Measurements from ENCODE around the gene CHURC1. TPM values are rescaled to one million over a fixed set of nuclear protein-coding genes. Genes with fewer than 3 reads are reported as not detected.
A peak's percentile ranks its signal among the peaks of the same experiment; 100 is the strongest.

Gene CHURC1
- polyA plus RNA-seq, 1 donor from 2014 or later = 83.6 TPM

DNA sequence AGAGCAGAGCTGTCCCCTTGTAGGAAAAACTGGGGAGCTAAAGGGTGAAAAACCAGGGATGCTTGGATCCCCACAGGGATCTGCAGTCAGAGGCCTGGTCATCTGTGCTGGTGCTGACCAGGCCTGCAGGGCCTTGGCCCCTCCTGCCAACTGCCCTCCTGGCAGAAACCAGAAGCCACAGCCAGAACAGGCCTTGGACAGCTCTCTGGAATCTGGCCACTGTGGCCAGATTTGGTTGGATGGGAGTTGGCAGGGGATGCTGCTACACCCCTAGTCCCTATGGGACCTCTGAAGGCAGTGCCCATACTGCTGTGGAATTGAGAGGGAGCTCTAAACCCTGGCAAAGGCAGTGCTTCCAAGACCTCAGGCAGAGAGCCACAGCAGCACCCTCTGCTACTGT, 37.5 kb downstream of the CHURC1 start:
- peaks cover 13% of the 10 kb centered on the region for H3K36me3 Mint-ChIP-seq
- H3K4me3 Mint-ChIP-seq = no peak overlapping the region
- H3K9me3 Mint-ChIP-seq = no peaks in the 10 kb centered on the region
- peaks cover 11 to 12% (median 12%) of the 10 kb centered on the region in 3 donors for H3K4me1 Mint-ChIP-seq
- no peaks in the 10 kb centered on the region for H3K27me3 Mint-ChIP-seq
- H3K27ac Mint-ChIP-seq = no peak overlapping the region

DNA sequence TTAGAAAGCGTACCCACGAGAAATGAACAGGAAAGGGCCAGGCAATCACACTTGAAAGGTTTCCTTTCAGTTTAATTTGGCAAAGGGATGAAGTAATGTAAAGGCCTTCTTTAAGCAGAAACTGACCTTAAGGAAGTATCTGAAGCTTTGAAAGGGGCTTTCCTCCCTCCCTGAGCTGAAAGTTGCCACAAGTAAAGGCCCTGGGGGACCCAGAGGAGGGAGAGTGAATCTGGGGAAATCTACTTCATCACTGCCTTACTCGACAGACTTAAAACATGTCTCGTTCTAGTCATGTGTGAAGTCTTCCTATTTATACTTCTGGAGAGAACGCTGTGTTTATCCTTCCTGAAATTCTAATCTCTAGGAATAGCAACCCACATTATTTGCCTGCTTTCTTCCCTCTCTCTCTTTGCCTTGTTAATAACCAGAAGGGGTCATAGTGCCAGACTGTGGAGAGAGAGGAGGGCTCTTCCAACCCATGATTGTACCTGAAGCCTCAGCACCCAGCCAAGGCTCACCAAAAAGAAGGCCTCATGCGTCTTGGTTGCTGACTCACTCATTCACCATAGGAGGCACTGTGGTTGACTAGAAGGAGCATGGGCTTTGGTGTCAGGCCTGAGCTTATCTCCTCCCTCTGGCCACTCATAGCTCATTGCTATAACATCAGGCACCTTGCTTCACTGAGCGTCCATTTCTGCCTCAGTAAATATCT, 38.5 kb downstream of the CHURC1 start:
- Mint-ChIP-seq H3K9me3 (no peaks in the 10 kb centered on the region), H3K27ac (peak overlapping the region in 1 of 3 donors; percentile 20), H3K4me1 (peaks cover 11 to 12% (median 12%) of the 10 kb centered on the region in 3 donors), H3K36me3 (peaks cover 10% of the 10 kb centered on the region), H3K4me3 (peak overlapping the region in 1 of 4 donors; percentile 63), H3K27me3 (no peaks in the 10 kb centered on the region)

DNA sequence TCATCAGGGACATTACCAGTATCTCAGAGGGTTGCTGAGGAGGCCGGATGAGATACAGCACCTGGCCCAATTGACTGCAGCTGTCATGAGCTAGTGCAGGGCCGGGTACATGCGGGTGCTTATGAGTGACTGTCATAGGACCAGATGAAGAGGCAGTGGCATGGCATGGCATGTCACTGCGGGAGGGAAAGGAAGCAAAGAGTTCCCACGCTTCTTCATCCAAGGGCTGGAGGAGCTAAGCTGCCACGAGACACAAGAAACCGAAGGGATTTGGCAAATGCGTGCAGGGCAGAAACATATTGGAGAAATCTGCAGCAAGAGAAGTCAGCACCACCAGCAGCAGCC, 39.0 kb downstream of the CHURC1 start:
- Mint-ChIP-seq H3K9me3 (no peaks in the 10 kb centered on the region), H3K27ac (no peak overlapping the region), H3K4me3 (peak overlapping the region in 1 of 4 donors; percentile 63), H3K36me3 (peaks cover 10% of the 10 kb centered on the region), H3K27me3 (no peaks in the 10 kb centered on the region), H3K4me1 (peaks cover 11 to 12% (median 12%) of the 10 kb centered on the region in 3 donors)

DNA sequence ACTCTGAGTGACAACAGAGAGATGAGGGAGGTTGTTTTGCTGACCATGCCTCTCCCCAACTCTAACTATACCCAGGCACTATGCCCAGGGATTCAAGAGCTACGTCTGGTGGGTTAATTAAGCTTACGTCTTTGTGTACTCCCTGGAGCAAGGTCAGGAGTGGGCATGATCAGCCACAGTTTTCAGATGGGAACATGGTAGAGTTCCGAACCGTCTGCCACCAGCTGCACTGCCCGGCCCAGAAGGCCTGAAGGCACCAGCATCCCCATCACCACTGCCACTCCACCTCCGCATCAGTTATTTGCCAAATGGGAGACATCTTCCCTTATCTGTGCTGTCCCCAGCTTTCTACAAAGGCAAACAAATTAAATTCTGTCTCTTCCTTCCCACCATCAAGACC, 39.4 kb downstream of the CHURC1 start:
- peak overlapping the region in 1 of 3 donors; percentile 69 for H3K27ac Mint-ChIP-seq
- H3K4me1 Mint-ChIP-seq = peaks cover 11 to 12% (median 12%) of the 10 kb centered on the region in 3 donors
- peaks cover 10% of the 10 kb centered on the region for H3K36me3 Mint-ChIP-seq
- H3K4me3 Mint-ChIP-seq = no peak overlapping the region
- H3K9me3 Mint-ChIP-seq = no peaks in the 10 kb centered on the region
- no peaks in the 10 kb centered on the region for H3K27me3 Mint-ChIP-seq

DNA sequence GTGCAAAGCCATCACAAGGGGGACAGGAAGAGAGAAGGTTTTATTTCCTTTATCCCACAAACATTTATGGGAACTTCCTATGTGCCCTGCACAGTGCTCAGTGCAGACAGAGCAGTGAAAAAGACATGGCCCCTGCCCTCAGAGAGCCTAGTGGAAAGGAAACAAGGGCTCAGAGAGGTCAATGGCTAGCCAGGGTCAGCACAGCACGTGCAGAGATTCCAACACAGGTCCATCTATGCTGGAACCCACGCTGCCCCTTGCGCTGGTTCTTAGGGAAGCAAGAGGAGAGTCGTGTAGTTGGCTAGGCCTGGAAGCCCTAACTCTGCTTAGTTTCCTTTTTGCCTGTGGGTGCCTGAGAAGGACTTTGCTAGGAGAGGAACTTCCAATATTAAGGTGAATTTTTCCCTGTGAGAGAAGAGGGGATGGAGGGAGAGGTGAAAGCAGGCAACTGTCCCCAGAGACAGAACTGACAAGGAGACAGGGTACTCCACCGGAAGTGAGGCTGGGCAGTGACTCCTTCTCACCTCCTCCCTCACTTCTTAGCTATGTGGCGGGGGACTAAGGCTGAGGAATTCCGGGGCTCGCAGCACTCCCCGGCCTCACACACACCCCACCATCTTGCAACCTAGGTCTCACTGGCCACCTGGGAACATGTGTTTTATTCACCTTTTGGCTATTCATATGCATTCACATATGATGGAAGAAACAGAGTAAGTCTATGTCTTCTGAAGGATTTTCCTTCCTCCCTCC, 40.4 kb downstream of the CHURC1 start:
- Mint-ChIP-seq H3K4me1 (peaks cover 11 to 12% (median 12%) of the 10 kb centered on the region in 3 donors), H3K4me3 (no peak overlapping the region), H3K27me3 (no peaks in the 10 kb centered on the region), H3K36me3 (peaks cover 7% of the 10 kb centered on the region), H3K27ac (peak overlapping the region in 1 of 3 donors; percentile 50), H3K9me3 (no peaks in the 10 kb centered on the region)

DNA sequence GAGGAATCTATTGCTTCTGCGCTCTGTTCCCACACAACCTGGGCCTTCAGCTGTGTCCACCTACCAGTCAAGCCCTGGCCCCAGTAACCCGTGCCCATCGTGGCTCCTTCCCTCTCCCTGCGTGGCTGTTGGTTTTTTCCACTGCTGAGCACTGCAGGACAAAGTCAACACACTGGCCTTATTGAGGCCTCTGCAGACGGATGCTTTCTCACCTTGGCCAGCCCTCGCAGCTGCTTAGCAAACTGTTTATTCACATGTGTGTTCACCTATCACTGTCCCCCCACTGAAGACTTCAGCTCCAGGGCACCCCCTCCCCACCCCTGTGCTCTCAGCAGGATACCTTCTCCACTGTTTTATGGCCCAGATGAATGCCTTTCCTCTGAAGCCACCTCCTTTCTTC, 41.0 kb downstream of the CHURC1 start:
- no peak overlapping the region for H3K4me3 Mint-ChIP-seq
- H3K4me1 Mint-ChIP-seq = peaks cover 10 to 12% (median 12%) of the 10 kb centered on the region in 3 donors
- H3K36me3 Mint-ChIP-seq = peaks cover 6% of the 10 kb centered on the region
- no peaks in the 10 kb centered on the region for H3K9me3 Mint-ChIP-seq
- H3K27ac Mint-ChIP-seq = peak overlapping the region in 1 of 3 donors; percentile 50
- H3K27me3 Mint-ChIP-seq = no peaks in the 10 kb centered on the region

DNA sequence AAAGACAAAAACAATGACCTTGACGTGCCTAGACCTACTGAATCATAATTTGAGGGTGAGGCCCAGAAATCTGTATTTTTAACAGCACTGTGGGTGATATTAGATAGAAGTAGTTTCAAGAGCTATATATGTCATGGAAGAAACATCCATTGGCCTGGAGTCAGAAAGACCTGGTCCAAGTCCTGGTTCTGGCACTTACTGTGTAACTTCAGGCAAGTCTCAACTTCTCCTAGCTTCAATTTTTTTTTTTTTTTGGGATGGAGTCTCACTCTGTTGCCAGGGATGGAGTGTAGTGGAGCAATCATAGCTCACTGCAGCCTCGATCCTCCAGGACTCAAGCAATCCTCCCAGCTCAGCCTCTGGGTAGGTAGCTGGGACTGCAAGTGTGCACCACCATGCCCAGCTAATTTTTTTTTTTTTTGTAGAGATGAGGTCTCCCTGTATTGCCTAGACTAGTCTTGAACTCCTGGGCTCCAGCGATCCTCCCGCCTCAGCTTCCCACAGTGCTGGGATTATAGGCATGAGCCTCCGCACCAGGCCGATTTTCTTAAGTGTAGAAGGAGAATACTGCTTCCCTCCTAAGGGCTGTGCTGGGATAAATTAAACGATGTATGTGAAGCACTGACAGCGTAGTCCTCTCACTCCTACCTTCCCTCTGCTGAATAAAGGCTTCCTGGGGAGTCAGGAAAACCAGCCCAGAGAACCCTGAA, 42.6 kb downstream of the CHURC1 start:
- Mint-ChIP-seq H3K4me1 (peaks cover 8 to 12% (median 12%) of the 10 kb centered on the region in 3 donors), H3K27ac (no peak overlapping the region), H3K27me3 (no peaks in the 10 kb centered on the region), H3K9me3 (no peaks in the 10 kb centered on the region), H3K4me3 (no peak overlapping the region), H3K36me3 (peaks cover 1% of the 10 kb centered on the region)

DNA sequence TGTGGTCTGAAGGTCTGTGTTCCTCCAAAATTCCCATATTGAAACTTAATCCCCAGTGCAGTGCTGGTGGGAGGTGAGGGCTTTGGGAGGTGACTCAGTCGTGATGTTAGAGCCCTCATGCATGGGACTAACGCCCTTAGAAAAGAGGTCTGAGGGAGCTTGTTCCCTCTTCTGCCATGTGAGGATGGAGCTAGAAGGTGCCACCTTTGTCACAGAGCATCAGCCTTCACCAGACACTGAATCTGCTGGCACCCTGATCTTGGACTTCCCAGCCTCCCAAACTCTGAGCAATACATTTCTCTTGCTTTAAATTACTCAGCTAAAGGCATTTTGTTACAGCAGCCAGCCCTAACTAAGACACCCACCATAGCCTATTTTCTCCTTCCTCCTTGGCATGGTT, 43.9 kb downstream of the CHURC1 start:
- Mint-ChIP-seq H3K9me3 (no peaks in the 10 kb centered on the region), H3K4me3 (no peak overlapping the region), H3K27me3 (no peaks in the 10 kb centered on the region), H3K4me1 (peaks cover 0 to 2% (median under 1%) of the 10 kb centered on the region in 3 donors), H3K27ac (no peak overlapping the region), H3K36me3 (peaks cover 1% of the 10 kb centered on the region)

DNA sequence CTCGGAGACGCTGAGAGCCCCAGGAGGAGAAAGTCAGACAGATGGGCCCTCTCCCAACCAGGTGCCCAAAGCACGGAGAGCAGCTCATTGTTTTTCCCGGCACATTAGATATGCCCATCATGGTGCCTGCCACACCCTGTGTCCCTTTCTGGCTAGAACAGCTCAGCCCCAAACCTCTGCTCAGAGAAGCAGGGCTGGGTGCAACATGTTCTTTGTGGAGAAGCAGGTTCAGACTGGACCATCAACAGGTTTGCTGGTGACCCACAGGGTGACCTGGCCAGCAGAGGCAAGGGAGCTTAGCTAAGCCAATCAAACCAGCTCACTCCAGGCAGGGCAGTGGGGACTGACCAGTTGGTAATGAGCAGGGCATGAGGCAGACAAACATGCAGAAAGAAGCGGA, 44.5 kb downstream of the CHURC1 start:
- Mint-ChIP-seq H3K9me3 (no peaks in the 10 kb centered on the region), H3K4me3 (no peak overlapping the region), H3K27ac (no peak overlapping the region), H3K27me3 (no peaks in the 10 kb centered on the region), H3K4me1 (no peaks in the 10 kb centered on the region), H3K36me3 (peaks cover 1% of the 10 kb centered on the region)

DNA sequence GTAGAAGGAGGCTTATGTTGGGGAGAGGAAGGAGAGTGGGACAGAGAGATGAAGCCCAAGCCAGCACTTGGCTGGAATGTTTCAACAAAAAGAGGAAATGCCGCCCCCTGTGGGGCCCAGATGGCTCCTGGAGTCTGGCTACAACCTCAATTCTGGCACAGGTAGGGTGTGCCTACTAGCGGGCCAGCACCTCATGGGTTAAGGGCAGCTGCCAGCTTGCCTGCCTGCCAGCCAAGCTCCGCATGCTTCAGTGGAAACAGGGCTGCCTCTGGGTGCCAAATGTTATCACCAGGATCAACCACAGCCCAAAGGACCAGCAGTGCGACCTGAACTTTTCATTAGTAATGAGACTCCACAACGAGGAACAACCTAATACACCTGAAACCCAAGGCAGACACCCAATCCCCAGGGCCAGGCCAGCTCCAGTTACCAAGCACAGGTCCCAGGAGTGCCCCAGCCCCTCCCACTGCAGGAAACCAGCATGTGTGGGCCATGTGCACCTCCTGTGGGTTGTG, 46.6 kb downstream of the CHURC1 start:
- Mint-ChIP-seq H3K4me1 (no peaks in the 10 kb centered on the region), H3K27me3 (no peaks in the 10 kb centered on the region), H3K4me3 (no peak overlapping the region), H3K9me3 (no peaks in the 10 kb centered on the region), H3K36me3 (peaks cover 1% of the 10 kb centered on the region), H3K27ac (no peak overlapping the region)

DNA sequence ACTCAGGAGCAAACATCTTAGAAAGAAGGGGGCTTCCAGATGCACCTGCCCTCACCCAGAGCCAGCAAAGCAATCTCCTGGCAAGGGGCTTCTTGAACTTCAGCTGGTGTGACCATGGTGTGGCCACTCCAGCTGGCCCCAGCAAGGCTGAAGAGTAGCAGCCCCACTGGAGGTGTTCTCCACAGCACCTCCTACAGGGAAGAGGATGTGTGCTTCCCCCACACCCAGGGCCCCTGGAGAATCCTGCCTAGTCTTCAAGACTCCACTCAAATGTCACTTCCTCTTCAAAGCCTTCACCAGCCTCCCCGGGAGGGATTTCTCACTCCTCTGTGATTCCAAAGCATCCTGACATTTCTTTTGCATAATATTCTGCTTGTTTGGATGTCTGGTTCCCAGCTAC, 49.4 kb downstream of the CHURC1 start:
- H3K27ac Mint-ChIP-seq = no peak overlapping the region
- H3K4me1 Mint-ChIP-seq = peaks cover 0 to 2% (median 0%) of the 10 kb centered on the region in 3 donors
- H3K27me3 Mint-ChIP-seq = no peaks in the 10 kb centered on the region
- no peaks in the 10 kb centered on the region for H3K9me3 Mint-ChIP-seq
- no peak overlapping the region for H3K4me3 Mint-ChIP-seq
- H3K36me3 Mint-ChIP-seq = no peaks in the 10 kb centered on the region

DNA sequence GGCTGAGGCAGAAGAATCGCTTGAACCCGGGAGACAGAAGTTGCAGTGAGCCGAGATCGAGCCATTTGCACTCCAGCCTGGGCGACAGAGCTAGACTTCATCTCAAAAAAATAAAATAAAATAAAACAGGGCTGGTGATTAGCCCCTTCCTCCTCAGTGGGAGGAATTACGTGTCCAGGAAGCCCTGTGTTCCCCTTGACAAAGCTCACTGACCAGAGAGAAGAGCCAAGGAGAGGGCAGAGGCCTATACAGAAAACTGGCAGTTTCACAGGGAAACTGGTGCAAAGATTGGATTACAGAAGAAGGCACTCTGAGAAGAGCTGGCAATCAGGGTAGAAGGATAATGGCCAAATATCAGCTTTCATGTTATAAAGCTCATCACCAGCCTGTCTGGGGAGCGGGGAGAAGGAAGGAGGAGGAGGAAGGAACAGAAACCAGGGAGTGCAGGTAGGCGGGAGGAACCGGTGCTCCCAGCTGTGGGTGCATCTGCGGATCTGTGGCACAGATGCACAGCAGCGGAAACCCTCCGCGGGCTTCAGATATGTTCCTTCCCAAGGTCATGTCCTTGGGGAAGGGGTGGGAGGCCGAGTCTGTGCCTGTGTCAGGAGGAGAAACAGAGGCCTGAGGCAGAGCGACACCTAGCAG, 51.2 kb downstream of the CHURC1 start:
- Mint-ChIP-seq H3K27ac (peak overlapping the region in 1 of 3 donors; percentile 80), H3K4me3 (no peak overlapping the region), H3K36me3 (no peaks in the 10 kb centered on the region), H3K4me1 (peaks cover 0 to 2% (median 0%) of the 10 kb centered on the region in 3 donors), H3K9me3 (no peaks in the 10 kb centered on the region), H3K27me3 (peaks cover 2% of the 10 kb centered on the region)

DNA sequence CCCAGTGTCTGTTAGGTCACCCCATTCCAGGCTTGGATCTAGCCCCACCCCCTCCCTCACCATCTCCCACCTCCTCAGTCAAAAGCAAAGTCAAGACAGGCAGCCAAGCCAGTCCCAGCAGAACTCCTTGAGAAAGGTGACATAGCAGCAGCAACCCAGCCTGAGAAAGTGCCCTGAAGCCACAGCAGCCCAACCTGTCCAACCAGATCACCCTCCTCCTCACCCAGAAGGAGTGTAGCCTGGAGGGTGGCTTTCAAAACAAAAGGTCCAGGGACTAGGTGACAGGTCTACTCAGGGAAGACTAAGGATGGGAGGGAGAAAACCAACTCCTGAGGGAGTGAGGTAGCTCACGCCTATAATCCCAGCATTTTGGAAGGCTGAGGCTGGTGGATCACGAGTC, 52.7 kb downstream of the CHURC1 start:
- Mint-ChIP-seq H3K4me3 (no peak overlapping the region), H3K36me3 (no peaks in the 10 kb centered on the region), H3K27ac (no peak overlapping the region), H3K4me1 (peaks cover 0 to 3% (median 2%) of the 10 kb centered on the region in 3 donors), H3K27me3 (peaks cover 9% of the 10 kb centered on the region), H3K9me3 (no peaks in the 10 kb centered on the region)

DNA sequence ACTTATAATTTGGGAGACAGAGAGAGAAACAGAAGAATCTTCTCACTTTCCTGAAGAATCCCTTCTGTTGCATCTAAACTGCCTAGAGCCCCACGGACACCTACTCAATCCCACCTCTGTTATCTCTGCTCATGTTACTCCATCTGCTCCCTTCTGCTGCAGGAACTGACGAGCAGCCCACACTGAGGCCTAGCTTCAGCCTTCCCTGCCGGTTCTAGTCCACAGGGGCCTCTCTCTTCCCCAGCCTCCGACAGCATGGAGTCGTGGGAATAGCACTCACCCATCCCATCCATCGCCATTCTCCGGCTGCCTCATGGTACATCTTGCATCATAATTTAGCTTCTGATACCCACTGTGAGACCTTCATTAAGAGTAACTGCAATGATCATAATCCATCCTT, 53.9 kb downstream of the CHURC1 start:
- peaks cover 0 to 3% (median 2%) of the 10 kb centered on the region in 3 donors for H3K4me1 Mint-ChIP-seq
- no peak overlapping the region for H3K4me3 Mint-ChIP-seq
- peaks cover 14% of the 10 kb centered on the region for H3K27me3 Mint-ChIP-seq
- no peaks in the 10 kb centered on the region for H3K9me3 Mint-ChIP-seq
- no peak overlapping the region for H3K27ac Mint-ChIP-seq
- no peaks in the 10 kb centered on the region for H3K36me3 Mint-ChIP-seq

DNA sequence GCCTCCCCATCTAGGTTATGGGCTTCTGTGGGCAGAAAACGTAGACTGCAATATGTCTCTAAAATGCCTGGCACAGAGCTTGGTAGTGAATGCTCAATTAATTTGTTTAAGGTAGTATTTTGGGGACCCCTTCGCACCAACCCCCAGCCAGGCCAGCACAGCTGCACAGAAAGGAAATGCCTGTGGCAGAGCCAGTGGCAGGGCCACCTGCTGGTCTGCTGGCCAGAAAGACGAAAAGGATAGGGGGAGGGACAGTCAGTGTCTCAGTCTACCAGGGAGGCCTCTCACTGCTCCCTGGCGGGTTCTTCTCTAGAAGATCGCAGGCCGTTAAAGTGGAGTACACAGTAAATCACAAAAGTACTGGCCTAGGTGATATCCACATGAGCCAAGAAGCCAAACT, 54.4 kb downstream of the CHURC1 start:
- H3K4me1 Mint-ChIP-seq = peaks cover 0 to 3% (median 2%) of the 10 kb centered on the region in 3 donors
- peaks cover 14% of the 10 kb centered on the region for H3K27me3 Mint-ChIP-seq
- H3K36me3 Mint-ChIP-seq = no peaks in the 10 kb centered on the region
- no peaks in the 10 kb centered on the region for H3K9me3 Mint-ChIP-seq
- no peak overlapping the region for H3K27ac Mint-ChIP-seq
- H3K4me3 Mint-ChIP-seq = no peak overlapping the region

Measured in IgD-negative memory B cell (primary cell).